ENCODE data around the gene KRT17.
"Not testable (repeated sequence)": the region's sequence is repeated elsewhere in the genome, so short reads cannot be mapped to it uniquely, and the experiment has no call there.

The KRT17 gene

DNA sequence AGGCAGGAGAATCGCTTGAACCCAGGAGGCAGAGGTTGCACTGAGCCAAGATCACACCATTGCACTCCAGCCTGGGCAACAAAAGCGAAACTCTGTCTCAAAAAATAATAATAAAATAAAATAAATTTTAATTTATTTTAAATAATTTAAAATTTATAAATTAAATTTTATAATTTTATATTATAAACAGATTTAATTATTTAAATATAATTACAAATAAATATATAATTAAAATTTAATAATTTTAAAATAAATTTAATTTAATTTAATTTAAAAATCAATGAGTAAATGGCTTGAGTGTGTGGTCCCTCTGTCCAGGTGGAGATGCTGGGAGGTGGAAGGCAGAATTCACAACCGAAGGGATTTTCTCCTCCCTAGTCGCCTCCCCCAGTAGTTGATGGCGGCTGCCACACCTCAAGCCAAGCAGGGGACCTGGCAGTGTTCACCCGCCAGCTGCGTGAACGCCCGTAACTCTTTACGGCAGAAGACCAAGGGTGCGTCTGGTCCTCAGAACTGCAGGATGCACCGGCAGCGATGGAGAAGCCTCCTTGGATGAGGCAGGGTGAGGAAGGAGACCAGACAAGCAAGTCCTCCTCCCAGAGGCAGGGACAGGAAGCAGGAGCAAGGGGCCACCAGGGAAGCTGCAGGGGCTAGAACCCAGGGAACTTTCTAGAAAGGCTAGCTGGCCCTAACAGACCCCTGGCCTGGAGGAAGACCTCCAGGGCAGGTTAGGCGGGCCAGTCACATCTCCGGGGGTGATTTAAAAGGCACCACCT lies 22.9 kb upstream of the KRT17 start:
- Histone ChIP-seq H3K4me1 (ENCODE audit: control insufficient read depth in 5 of 5, insufficient read depth in 5 of 5, low read length in 5 of 5) (peaks cover 5 to 44% (median 30%) of the 10 kb centered on the region in 5 donors), H3K36me3 (ENCODE audit: control insufficient read depth in 5 of 5, insufficient read depth in 5 of 5, low read length in 5 of 5) (no peaks in the 10 kb centered on the region), H3K9me3 (ENCODE audit: control insufficient read depth in 5 of 5, low read length in 5 of 5) (no peaks in the 10 kb centered on the region), H3K27ac (ENCODE audit: low read depth, low read length) (no peak overlapping the region), H3K27me3 (ENCODE audit: control insufficient read depth in 5 of 5, insufficient read depth in 4 of 5, low read length in 5 of 5) (no peaks in the 10 kb centered on the region), H3K4me3 (ENCODE audit: low read depth in 1 of 5, low read length in 5 of 5) (no peak overlapping the region), H3K9ac (ENCODE audit: low read length in 5 of 5) (no peak overlapping the region)

DNA sequence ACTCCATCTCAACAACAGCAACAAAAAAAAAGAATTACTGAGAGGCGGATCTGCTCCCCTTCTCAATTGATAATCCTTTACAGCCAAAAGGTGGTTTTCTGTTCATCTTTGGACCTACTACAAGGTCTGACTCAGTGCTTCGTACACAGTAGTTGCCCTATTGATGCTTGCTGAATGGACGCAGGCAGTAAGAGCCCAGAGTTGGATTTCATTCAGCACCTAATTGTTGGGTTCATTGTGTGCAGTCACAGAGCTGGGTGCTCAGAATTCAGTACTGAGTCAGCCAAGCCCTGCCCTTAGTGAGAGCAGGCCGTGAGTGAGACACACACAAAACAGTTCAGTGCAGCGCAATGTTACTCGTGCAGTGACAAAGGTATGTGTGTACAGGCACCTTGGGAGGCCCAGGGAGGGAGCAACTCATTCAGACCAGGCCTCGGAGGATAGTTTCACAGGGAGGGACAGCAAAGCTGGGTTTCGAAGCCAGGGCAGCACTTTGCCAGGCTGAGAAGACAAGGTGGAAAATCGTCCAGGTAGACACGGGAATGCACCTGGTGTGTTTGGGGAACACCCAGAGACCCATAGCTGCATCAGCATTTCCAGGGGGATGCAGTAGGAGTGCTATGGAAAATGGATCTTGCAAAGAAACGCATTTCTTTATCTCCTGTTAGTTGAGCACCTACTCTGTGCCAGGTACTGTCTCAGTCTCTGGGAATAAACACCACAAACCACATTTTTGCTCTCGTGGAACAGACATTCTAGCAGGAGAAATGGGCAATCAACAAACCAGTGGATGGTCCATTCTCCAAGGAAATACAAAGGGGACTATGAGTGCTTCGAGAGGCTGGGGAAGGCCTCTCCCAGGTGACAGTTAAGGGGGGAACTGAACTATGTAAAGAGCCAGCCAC lies 18.1 kb upstream of the KRT17 start:
- no peak overlapping the region for H3K4me3 ChIP-seq (ENCODE audit: low read depth in 1 of 5, low read length in 5 of 5)
- no peak overlapping the region for H3K9ac ChIP-seq (ENCODE audit: low read length in 5 of 5)
- H3K27me3 ChIP-seq (ENCODE audit: control insufficient read depth in 5 of 5, insufficient read depth in 4 of 5, low read length in 5 of 5), result no peaks in the 10 kb centered on the region
- peaks cover 3 to 16% (median 12%) of the 10 kb centered on the region in 5 donors for H3K4me1 ChIP-seq (ENCODE audit: control insufficient read depth in 5 of 5, insufficient read depth in 5 of 5, low read length in 5 of 5)
- H3K36me3 ChIP-seq (ENCODE audit: control insufficient read depth in 5 of 5, insufficient read depth in 5 of 5, low read length in 5 of 5), result no peaks in the 10 kb centered on the region
- no peaks in the 10 kb centered on the region for H3K9me3 ChIP-seq (ENCODE audit: control insufficient read depth in 5 of 5, low read length in 5 of 5)
- no peak overlapping the region for H3K27ac ChIP-seq (ENCODE audit: low read depth, low read length)

DNA sequence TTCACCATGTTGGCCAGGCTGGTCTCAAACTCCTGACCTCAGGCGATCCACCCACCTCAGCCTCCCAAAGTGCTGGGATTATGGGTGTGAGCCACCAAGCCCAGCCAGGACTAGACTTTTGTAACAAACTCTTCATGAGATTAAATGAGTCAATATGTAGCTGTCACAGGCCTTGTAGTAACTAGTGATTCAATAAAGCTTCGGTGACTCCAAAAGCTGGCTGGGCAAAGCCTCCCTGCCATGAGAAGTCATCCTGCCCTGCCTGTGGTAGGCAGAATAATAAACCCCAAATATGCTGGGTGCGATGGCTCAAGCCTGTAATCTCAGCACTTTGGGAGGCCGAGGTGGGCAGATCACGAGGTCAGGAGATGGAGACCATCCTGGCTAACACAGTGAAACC lies 16.2 kb upstream of the KRT17 start:
- H3K9me3 ChIP-seq (ENCODE audit: control insufficient read depth in 5 of 5, low read length in 5 of 5); H3K36me3 ChIP-seq (ENCODE audit: control insufficient read depth in 5 of 5, insufficient read depth in 5 of 5, low read length in 5 of 5); H3K27me3 ChIP-seq (ENCODE audit: control insufficient read depth in 5 of 5, insufficient read depth in 4 of 5, low read length in 5 of 5); H3K4me3 ChIP-seq (ENCODE audit: low read depth in 1 of 5, low read length in 5 of 5); H3K27ac ChIP-seq (ENCODE audit: low read depth, low read length); H3K9ac ChIP-seq (ENCODE audit: low read length in 5 of 5): not testable (repeated sequence)
- peaks cover 0 to 11% (median 7%) of the 10 kb centered on the region in 5 donors for H3K4me1 ChIP-seq (ENCODE audit: control insufficient read depth in 5 of 5, insufficient read depth in 5 of 5, low read length in 5 of 5)

DNA sequence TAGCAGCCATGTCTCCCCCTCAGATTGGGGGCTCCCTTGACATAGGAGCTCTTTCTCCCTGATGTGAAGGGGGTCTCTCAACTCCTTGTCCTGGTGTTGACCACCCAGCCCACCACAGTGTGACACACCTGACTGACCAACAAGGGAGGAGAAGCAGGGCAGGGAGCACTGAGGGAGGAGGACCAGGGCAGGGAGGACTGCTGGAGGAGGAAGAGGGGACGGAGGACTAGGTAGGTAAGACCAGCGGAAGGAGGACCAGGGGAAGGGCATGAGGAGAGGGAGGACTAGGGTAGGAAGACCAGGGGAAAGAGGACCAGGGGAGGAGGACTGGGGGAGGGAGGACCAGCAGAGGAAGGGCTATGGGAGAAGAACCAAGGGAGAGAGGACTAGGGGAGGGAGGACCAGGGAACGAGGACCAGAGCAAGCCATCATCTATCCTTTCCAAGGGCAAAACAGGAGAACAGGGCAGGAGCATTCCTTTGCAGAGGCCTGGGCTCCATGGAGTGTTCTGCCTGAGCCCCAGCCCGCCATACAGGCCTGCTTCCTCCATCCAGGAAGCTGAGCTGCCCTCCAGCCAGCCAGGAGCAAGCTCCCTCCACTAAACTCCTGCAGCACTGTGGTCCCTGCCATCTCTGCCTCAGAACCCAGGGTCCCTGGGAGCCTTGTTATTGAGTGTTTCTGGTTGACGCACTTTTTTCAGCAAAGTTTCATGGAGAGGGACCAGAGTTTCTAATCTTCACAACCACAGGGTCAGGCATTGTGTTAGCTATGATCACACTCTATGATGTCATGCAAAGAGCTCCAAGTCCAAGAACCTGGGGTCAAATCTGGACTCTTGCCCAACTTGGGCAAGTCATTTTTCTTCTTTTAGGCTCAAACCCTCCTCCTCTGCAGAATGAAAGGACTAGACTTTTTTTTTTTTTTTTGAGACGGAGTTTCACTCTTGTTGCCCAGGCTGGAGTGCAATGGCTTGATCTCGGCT lies 15.4 kb upstream of the KRT17 start:
- H3K4me1 ChIP-seq (ENCODE audit: control insufficient read depth in 5 of 5, insufficient read depth in 5 of 5, low read length in 5 of 5), result peaks cover 0 to 14% (median 9%) of the 10 kb centered on the region in 5 donors
- H3K9me3 ChIP-seq (ENCODE audit: control insufficient read depth in 5 of 5, low read length in 5 of 5), result no peaks in the 10 kb centered on the region
- no peak overlapping the region for H3K4me3 ChIP-seq (ENCODE audit: low read depth in 1 of 5, low read length in 5 of 5)
- H3K27me3 ChIP-seq (ENCODE audit: control insufficient read depth in 5 of 5, insufficient read depth in 4 of 5, low read length in 5 of 5), result no peaks in the 10 kb centered on the region
- H3K27ac ChIP-seq (ENCODE audit: low read depth, low read length), result no peak overlapping the region
- no peaks in the 10 kb centered on the region for H3K36me3 ChIP-seq (ENCODE audit: control insufficient read depth in 5 of 5, insufficient read depth in 5 of 5, low read length in 5 of 5)
- no peak overlapping the region for H3K9ac ChIP-seq (ENCODE audit: low read length in 5 of 5)

DNA sequence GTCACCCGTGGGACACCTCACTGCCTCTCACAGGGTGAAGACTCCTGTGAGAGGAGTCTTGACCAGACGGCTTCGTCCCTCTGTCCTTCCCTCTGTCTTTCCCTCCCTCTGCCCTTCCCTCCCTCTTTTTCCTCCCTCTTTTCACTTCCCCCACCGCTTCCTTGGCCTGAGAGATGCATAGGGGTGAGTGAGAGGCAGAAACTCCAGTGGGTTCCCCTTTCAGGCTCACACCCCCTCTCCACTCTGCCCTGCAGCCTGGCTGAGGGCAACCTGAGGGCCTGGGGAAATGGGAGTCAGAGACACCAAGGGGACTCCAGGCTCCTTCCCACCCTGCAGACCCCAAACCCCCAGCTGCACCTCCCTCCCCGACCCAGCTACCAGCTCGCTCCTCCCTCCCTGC lies 14.6 kb upstream of the KRT17 start:
- no peaks in the 10 kb centered on the region for H3K36me3 ChIP-seq (ENCODE audit: control insufficient read depth in 5 of 5, insufficient read depth in 5 of 5, low read length in 5 of 5)
- no peak overlapping the region for H3K4me3 ChIP-seq (ENCODE audit: low read depth in 1 of 5, low read length in 5 of 5)
- no peak overlapping the region for H3K27ac ChIP-seq (ENCODE audit: low read depth, low read length)
- H3K27me3 ChIP-seq (ENCODE audit: control insufficient read depth in 5 of 5, insufficient read depth in 4 of 5, low read length in 5 of 5), result no peaks in the 10 kb centered on the region
- no peaks in the 10 kb centered on the region for H3K9me3 ChIP-seq (ENCODE audit: control insufficient read depth in 5 of 5, low read length in 5 of 5)
- peaks cover 0 to 12% (median 10%) of the 10 kb centered on the region in 5 donors for H3K4me1 ChIP-seq (ENCODE audit: control insufficient read depth in 5 of 5, insufficient read depth in 5 of 5, low read length in 5 of 5)
- H3K9ac ChIP-seq (ENCODE audit: low read length in 5 of 5), result no peak overlapping the region

DNA sequence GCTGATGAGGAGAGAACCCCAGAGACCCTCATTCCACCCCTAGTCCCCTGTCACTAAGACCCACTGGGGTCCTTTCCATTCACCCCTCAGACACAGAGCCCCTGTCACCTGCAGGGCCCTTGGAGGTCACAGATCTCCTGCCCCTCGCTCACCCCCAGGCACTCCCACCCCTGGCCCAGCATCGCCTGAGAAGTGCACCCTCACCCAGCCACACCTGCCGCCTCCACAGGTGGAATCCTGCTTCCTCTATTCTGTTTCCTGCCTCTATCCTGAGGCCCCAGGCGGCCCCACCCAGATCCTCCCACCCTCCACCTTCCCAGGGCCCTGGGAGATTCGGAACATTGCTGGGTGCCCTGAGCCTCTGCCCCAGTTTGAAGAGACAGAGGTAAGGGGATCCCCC lies 13.8 kb upstream of the KRT17 start:
- Histone ChIP-seq H3K9ac (ENCODE audit: low read length in 5 of 5) (no peak overlapping the region), H3K36me3 (ENCODE audit: control insufficient read depth in 5 of 5, insufficient read depth in 5 of 5, low read length in 5 of 5) (no peaks in the 10 kb centered on the region), H3K27me3 (ENCODE audit: control insufficient read depth in 5 of 5, insufficient read depth in 4 of 5, low read length in 5 of 5) (no peaks in the 10 kb centered on the region), H3K27ac (ENCODE audit: low read depth, low read length) (no peak overlapping the region), H3K9me3 (ENCODE audit: control insufficient read depth in 5 of 5, low read length in 5 of 5) (no peaks in the 10 kb centered on the region), H3K4me1 (ENCODE audit: control insufficient read depth in 5 of 5, insufficient read depth in 5 of 5, low read length in 5 of 5) (peaks cover 0 to 12% (median 8%) of the 10 kb centered on the region in 5 donors), H3K4me3 (ENCODE audit: low read depth in 1 of 5, low read length in 5 of 5) (no peak overlapping the region)

GRCh38 chr17:41636652-41637051 lies 12.3 kb upstream of the KRT17 start:
- Histone ChIP-seq H3K27ac (ENCODE audit: low read depth, low read length) (no peak overlapping the region), H3K27me3 (ENCODE audit: control insufficient read depth in 5 of 5, insufficient read depth in 4 of 5, low read length in 5 of 5) (no peaks in the 10 kb centered on the region)

DNA sequence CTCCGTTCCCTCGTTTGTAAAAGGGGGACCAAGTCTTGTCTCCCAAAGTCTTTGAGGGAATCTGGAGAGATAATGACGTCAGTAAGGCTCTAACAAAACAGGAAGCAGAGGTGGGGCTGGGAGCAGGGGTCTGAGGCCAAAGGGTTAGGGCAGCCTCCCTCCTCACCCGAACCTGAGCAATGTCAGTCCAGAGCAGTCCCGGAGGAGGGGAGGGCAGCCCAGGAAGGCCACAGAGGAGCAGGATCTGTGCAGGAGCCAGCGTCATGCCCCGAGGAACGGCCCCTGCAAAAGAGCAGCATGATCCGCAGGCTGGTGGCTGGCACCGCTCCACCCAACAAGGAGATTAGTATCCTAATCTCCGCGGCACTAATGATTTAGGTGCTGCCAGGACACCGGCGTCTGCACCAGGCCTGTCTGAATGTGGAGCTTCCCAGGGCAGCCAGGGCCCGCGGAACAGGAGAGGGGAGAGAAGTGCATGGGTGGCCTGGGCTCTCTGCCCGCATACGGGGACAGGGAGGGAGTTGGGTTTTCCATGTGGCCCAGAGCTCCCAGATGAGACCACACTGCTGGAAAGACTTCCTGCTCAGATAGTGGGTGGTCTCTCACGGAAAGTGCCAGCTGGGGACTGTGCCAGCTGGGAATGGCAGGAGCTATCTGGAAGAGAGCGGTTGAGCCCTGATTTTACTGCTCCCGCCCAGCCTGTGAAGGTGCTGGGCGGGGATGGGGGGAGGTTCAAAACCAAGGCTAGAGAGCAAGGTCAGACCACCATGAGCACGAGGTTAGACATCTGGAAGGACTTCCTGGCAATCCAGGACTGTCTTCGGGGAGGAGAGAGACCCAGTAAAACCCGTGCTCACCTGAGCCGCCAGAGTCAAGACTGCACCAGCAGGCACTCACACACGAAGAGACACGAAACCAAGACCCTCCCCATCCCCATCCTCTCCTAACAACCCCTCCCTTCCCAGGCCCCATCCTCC lies 11.0 kb upstream of the KRT17 start:
- Histone ChIP-seq H3K9me3 (ENCODE audit: control insufficient read depth in 5 of 5, low read length in 5 of 5) (no peaks in the 10 kb centered on the region), H3K36me3 (ENCODE audit: control insufficient read depth in 5 of 5, insufficient read depth in 5 of 5, low read length in 5 of 5) (no peaks in the 10 kb centered on the region), H3K27ac (ENCODE audit: low read depth, low read length) (no peak overlapping the region), H3K4me1 (ENCODE audit: control insufficient read depth in 5 of 5, insufficient read depth in 5 of 5, low read length in 5 of 5) (peaks cover 0 to 12% (median 8%) of the 10 kb centered on the region in 5 donors), H3K9ac (ENCODE audit: low read length in 5 of 5) (peak overlapping the region in 2 of 5 donors; percentile 30 to 41), H3K4me3 (ENCODE audit: low read depth in 1 of 5, low read length in 5 of 5) (peak overlapping the region in 2 of 5 donors; percentile 2 to 31), H3K27me3 (ENCODE audit: control insufficient read depth in 5 of 5, insufficient read depth in 4 of 5, low read length in 5 of 5) (no peaks in the 10 kb centered on the region)

More at GRCh38 chr17:41636652-41637051, 12.3 kb upstream of the KRT17 start:
- peaks cover 0 to 12% (median 8%) of the 10 kb centered on the region in 5 donors for H3K4me1 ChIP-seq (ENCODE audit: control insufficient read depth in 5 of 5, insufficient read depth in 5 of 5, low read length in 5 of 5)
- H3K4me3 ChIP-seq (ENCODE audit: low read depth in 1 of 5, low read length in 5 of 5), result no peak overlapping the region
- no peak overlapping the region for H3K9ac ChIP-seq (ENCODE audit: low read length in 5 of 5)
- H3K36me3 ChIP-seq (ENCODE audit: control insufficient read depth in 5 of 5, insufficient read depth in 5 of 5, low read length in 5 of 5), result no peaks in the 10 kb centered on the region
- H3K9me3 ChIP-seq (ENCODE audit: control insufficient read depth in 5 of 5, low read length in 5 of 5), result no peaks in the 10 kb centered on the region

- Histone ChIP-seq H3K9me3 (ENCODE audit: control insufficient read depth in 5 of 5, low read length in 5 of 5) (no peaks in the 10 kb centered on the region), H3K36me3 (ENCODE audit: control insufficient read depth in 5 of 5, insufficient read depth in 5 of 5, low read length in 5 of 5) (no peaks in the 10 kb centered on the region), H3K27ac (ENCODE audit: low read depth, low read length) (no peak overlapping the region), H3K27me3 (ENCODE audit: control insufficient read depth in 5 of 5, insufficient read depth in 4 of 5, low read length in 5 of 5) (no peaks in the 10 kb centered on the region), H3K4me3 (ENCODE audit: low read depth in 1 of 5, low read length in 5 of 5) (no peak overlapping the region), H3K9ac (ENCODE audit: low read length in 5 of 5) (peak overlapping the region in 1 of 5 donors; percentile 41), H3K4me1 (ENCODE audit: control insufficient read depth in 5 of 5, insufficient read depth in 5 of 5, low read length in 5 of 5) (peaks cover 0 to 12% (median 8%) of the 10 kb centered on the region in 5 donors)
Measured at GRCh38 chr17:41634639-41635038, 10.3 kb upstream of the KRT17 start.

Data from subcutaneous abdominal adipose tissue (tissue), 5 donors.